Spleen (tissue), 11 donors: ENCODE measurements around the gene FBXO21. TPM values are rescaled to one million over a fixed set of nuclear protein-coding genes. Genes with fewer than 3 reads are reported as not detected.

Experiments
- DNase-seq: peaks from one replicate; pipeline ENCODE4 v3.0.0-alpha.2; 2020
- H3K27ac ChIP-seq, 8 donors: fragments of 200-600 bp; sonication (generic) in 7 of 8; 1 replicate in 4 of 8; 2 replicates in 4 of 8; pipeline versions ENCODE4 v1.5.0 to v1.8.0; 2016 to 2021; ENCODE audit warnings: inconsistent platforms in 4 of 8, mild to moderate bottlenecking in 4 of 8, moderate library complexity in 1 of 8
- H3K27me3 ChIP-seq, 7 donors: fragments of 200-600 bp; sonication (generic) in 6 of 7; replicated peaks in 1 of 7; 1 replicate in 4 of 7; 2 replicates in 3 of 7; pipeline versions ENCODE4 v1.5.0 to v1.8.0; 2016 to 2021; ENCODE audit warnings: inconsistent platforms in 3 of 7, mild to moderate bottlenecking in 1 of 7
- H3K36me3 ChIP-seq, 6 donors: fragments of 200-600 bp; sonication (generic) in 5 of 6; 1 replicate in 4 of 6; 2 replicates in 2 of 6; pipeline versions ENCODE4 v1.5.0 to v1.8.0; 2016 to 2021; ENCODE audit warnings: inconsistent platforms in 2 of 6
- H3K4me1 ChIP-seq, 6 donors: fragments of 200-600 bp; sonication (generic) in 5 of 6; 1 replicate in 3 of 6; 2 replicates in 3 of 6; pipeline versions ENCODE4 v1.5.0 to v1.8.0; 2016 to 2021; ENCODE audit warnings: inconsistent platforms in 3 of 6
- H3K4me3 ChIP-seq, 8 donors: fragments of 200-600 bp; sonication (generic) in 7 of 8; 1 replicate in 4 of 8; 2 replicates in 4 of 8; pipeline versions ENCODE4 v1.5.0 to v1.8.0; 2016 to 2021; ENCODE audit warnings: inconsistent platforms in 4 of 8, mild to moderate bottlenecking in 4 of 8, moderate library complexity in 2 of 8
- H3K9me3 ChIP-seq, 8 donors: fragments of 200-600 bp; sonication (generic) in 7 of 8; 1 replicate in 4 of 8; 2 replicates in 4 of 8; pipeline versions ENCODE4 v1.5.0 to v1.8.0; 2016 to 2021; ENCODE audit warnings: inconsistent platforms in 4 of 8
- POLR2A ChIP-seq, 3 donors: fragments of 450-650 bp; IDR thresholded peaks; one replicate each; pipeline ENCODE4 v1.5.1; 2017; ENCODE audit warnings: antibody characterized with exemption in 3 of 3, mild to moderate bottlenecking in 1 of 3
- POLR2AphosphoS5 ChIP-seq, 3 donors: sonication (generic); formaldehyde crosslinking; IDR thresholded peaks; one replicate each; pipeline ENCODE4 v1.5.1; 2017; ENCODE audit warnings: antibody characterized with exemption in 3 of 3
- WGBS, 5 donors: extraction: QIAGEN DNeasy Blood & Tissue Kit in 3 of 5; methylation state at CpG; one replicate each; pipeline versions ENCODE4 v1.1.5 to v1.1.7; 2013 to 2018; 5-methylcytosine and 5-hydroxymethylcytosine counted together
- intact Hi-C: fragments of 100-400 bp; cut with DNase I; formaldehyde crosslinking; loops from one replicate; pipeline ENCODE4 v1.15.0; 2023; ENCODE audit warnings: low total_unique reads
- polyA plus RNA-seq, 3 donors: library from polyadenylated mRNA; stranded (reverse); fragments of 200-250 nt; gene quantifications; one replicate each; pipeline ENCODE4 v1.2.1, GENCODE V29; 2013
- total RNA-seq, 7 donors: library from RNA; depleted of rRNA in 3 of 7; stranded (reverse); fragments of >200 nt in 3 of 7; fragmentation: NEBNext Ultra II Directional in 4 of 7; extraction: Animal tissue kit (Norgen Biotek cat#: 25700) in 4 of 7; gene quantifications; one replicate each; pipeline versions ENCODE4 v1.1.0 to v1.2.1, GENCODE V29; 2016 to 2021
- TF ChIP-seq, protein P1 (sequence below), 11 experiments: fragments of 200-600 bp in 7 of 11; fragments of 450-650 bp in 4 of 11; sonication (generic) in 4 of 11; IDR thresholded peaks in 8 of 11; conservative IDR thresholded peaks in 3 of 11; 1 replicate in 7 of 11; 2 replicates in 4 of 11; pipeline versions ENCODE4 v1.4.0 to v1.8.0; 2016 to 2021; ENCODE audit warnings: antibody characterized with exemption in 11 of 11, inconsistent platforms in 4 of 11, mild to moderate bottlenecking in 1 of 11
- donor health status: healthy with polysubstance abuse.
- donor health status: DM: no; HTN: no; CAD: no; lungs with moderate emphysema.
- donor health status: DM: no; HTN: no; CAD: no.
- donor health status: Bipolar disorder and iron deficiency.
- donor health status: healthy.
- donor health status: DM: no; HTN: no; CAD: no.
- donor health status: DM: yes; HTN: yes; CAD: no.

FBXO21 gene
- total and polyA plus RNA-seq, 10 donors: 6.3 to 130 (median 39.2) TPM

DNA sequence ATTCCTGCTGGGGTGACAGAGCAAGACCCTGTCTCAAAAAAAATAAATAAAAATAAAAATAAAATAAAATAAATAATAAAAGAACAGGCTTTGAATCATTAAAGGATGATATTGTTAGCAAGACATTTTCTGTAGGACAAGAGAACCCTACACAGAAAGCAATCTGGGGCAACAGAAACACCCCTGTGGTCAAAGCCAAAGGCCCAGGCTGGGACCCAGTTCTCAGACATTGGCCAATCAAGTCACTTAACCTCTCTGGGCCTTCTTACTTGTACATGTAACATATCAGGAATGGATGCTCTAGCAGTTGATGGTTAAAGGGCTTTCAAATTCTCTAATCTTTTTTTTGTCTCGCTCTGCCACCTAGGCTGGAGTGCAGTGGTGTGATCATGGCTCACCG is 55.5 kb downstream of the FBXO21 start:
- Histone ChIP-seq H3K27me3 (no peaks in the 10 kb centered on the region), H3K36me3 (no peaks in the 10 kb centered on the region), H3K4me1 (peaks cover 0 to 13% (median 2%) of the 10 kb centered on the region in 6 donors), H3K27ac (no peak overlapping the region), H3K4me3 (no peak overlapping the region), H3K9me3 (no peaks in the 10 kb centered on the region)
- intact Hi-C loops: no loop called here
- DNase-seq: no peak
- WGBS, 5 donors: 95 to 100% (median 98%) methylated on average over 2 of the region's 2 CpGs
- TF ChIP-seq, protein P1, sequence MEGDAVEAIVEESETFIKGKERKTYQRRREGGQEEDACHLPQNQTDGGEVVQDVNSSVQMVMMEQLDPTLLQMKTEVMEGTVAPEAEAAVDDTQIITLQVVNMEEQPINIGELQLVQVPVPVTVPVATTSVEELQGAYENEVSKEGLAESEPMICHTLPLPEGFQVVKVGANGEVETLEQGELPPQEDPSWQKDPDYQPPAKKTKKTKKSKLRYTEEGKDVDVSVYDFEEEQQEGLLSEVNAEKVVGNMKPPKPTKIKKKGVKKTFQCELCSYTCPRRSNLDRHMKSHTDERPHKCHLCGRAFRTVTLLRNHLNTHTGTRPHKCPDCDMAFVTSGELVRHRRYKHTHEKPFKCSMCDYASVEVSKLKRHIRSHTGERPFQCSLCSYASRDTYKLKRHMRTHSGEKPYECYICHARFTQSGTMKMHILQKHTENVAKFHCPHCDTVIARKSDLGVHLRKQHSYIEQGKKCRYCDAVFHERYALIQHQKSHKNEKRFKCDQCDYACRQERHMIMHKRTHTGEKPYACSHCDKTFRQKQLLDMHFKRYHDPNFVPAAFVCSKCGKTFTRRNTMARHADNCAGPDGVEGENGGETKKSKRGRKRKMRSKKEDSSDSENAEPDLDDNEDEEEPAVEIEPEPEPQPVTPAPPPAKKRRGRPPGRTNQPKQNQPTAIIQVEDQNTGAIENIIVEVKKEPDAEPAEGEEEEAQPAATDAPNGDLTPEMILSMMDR (IDR thresholded peaks at IDR 0.05 in 8 of 11, conservative IDR thresholded peaks at IDR 0.05 in 3 of 11): no peak
- TF ChIP-seq POLR2A (IDR thresholded peaks at IDR 0.05): no peak
- no peak for TF ChIP-seq POLR2AphosphoS5 (IDR thresholded peaks at IDR 0.05)

DNA sequence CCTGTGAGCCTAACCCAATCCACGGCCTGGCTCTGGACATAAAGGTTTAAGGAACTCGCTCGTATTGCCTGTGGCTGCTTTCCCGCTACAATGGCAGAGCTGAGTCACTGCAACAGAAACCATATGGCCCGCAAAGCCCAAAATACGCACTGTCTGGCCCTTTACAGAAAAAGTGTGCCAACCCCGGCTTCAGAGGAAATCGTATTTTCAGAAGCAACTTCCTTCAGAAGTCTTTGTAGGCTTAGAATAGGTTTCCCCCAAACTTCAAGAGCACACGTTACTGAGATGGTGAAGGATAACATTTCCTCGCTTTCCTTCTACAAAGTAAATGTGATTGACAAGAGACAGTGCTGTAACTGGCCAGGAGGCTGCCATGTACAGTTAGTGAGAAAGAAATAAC is 56.2 kb downstream of the FBXO21 start:
- 19 to 42% (median 24%) methylated on average over 10 of the region's 10 CpGs for WGBS, 5 donors
- no peak for TF ChIP-seq POLR2A (IDR thresholded peaks at IDR 0.05)
- TF ChIP-seq, protein P1 (IDR thresholded peaks at IDR 0.05 in 8 of 11, conservative IDR thresholded peaks at IDR 0.05 in 3 of 11): no peak
- no peak for TF ChIP-seq POLR2AphosphoS5 (IDR thresholded peaks at IDR 0.05)
- intact Hi-C loops: no loop called here
- H3K27me3 ChIP-seq: no peaks in the 10 kb centered on the region
- H3K9me3 ChIP-seq: no peaks in the 10 kb centered on the region
- H3K36me3 ChIP-seq: no peaks in the 10 kb centered on the region
- DNase-seq: no peak
- no peak overlapping the region for H3K4me3 ChIP-seq
- H3K4me1 ChIP-seq: peaks cover 0 to 13% (median 2%) of the 10 kb centered on the region in 6 donors
- H3K27ac ChIP-seq: no peak overlapping the region

DNA sequence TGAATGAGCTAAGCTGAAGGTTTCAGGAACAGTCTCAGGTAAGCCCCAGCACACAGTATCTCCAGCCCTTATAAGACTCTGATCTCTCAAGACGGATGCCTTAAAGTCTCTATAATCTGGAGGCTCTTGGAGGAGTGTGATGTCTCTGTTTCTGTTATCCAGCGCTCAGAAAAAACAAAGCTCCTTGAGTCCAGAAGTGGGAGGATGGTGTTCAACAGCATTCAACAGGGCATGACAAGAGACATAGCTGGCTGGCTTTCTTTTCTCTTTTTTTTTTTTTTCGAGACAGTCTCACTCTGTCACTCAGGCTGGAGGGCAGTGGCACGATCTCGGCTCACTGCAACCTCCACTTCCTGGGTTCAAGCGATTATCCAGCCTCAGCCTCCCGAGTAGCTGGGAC is 59.5 kb downstream of the FBXO21 start:
- no peak overlapping the region for H3K4me3 ChIP-seq
- intact Hi-C loops: no loop called here
- peaks cover 0 to 13% (median 2%) of the 10 kb centered on the region in 6 donors for H3K4me1 ChIP-seq
- TF ChIP-seq, protein P1 (IDR thresholded peaks at IDR 0.05 in 8 of 11, conservative IDR thresholded peaks at IDR 0.05 in 3 of 11): no peak
- TF ChIP-seq POLR2AphosphoS5 (IDR thresholded peaks at IDR 0.05) (no peak), POLR2A (IDR thresholded peaks at IDR 0.05) (no peak)
- H3K27ac ChIP-seq: no peak overlapping the region
- no peaks in the 10 kb centered on the region for H3K27me3 ChIP-seq
- WGBS, 5 donors: 79 to 84% (median 82%) methylated on average over 7 of the region's 7 CpGs
- no peak for DNase-seq
- H3K9me3 ChIP-seq: no peaks in the 10 kb centered on the region
- H3K36me3 ChIP-seq: no peaks in the 10 kb centered on the region

DNA sequence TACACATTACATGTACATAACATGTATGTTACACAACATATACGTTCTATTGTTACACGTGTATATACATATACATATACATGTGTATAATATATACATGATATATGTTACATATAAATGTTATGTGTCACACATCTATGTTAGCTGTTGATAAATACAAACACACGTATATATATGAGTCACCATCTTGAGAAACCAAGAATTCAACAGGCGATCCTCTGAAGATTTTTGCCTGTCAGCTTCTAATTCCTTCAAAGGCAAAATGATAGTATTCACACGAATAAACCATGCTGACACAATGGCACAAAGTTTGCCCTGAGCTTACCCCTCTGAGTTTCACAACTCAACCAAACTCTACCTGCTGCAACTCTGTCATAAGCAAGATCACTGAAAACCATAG is 60.9 kb downstream of the FBXO21 start:
- Histone ChIP-seq H3K9me3 (no peaks in the 10 kb centered on the region), H3K4me3 (no peak overlapping the region), H3K27ac (no peak overlapping the region), H3K4me1 (peaks cover 0 to 11% (median 2%) of the 10 kb centered on the region in 6 donors), H3K27me3 (no peaks in the 10 kb centered on the region), H3K36me3 (no peaks in the 10 kb centered on the region)
- no peak for DNase-seq
- WGBS, 5 donors: 83 to 93% (median 85%) methylated on average over 5 of the region's 5 CpGs
- TF ChIP-seq, protein P1 (IDR thresholded peaks at IDR 0.05 in 8 of 11, conservative IDR thresholded peaks at IDR 0.05 in 3 of 11): no peak
- no peak for TF ChIP-seq POLR2A (IDR thresholded peaks at IDR 0.05)
- no peak for TF ChIP-seq POLR2AphosphoS5 (IDR thresholded peaks at IDR 0.05)
- intact Hi-C loops: no loop called here
